Epithelial cell of proximal tubule (primary cell): ENCODE measurements around the gene MDGA2. TPM values are rescaled to one million over a fixed set of nuclear protein-coding genes. Genes with fewer than 3 reads are reported as not detected.
A peak's percentile ranks its signal among the peaks of the same experiment; 100 is the strongest.

Experiments used
- DNase-seq: peaks from one replicate; pipeline ENCODE4 v3.0.0-alpha.2; 2011; ENCODE audit warnings: low read depth
- H3K4me3 ChIP-seq: 2 replicates; pipeline ENCODE4 v1.5.1; 2011; ENCODE audit warnings: low read depth, mild to moderate bottlenecking, low read length
- CTCF ChIP-seq: conservative IDR thresholded peaks from 2 replicates; pipeline ENCODE4 v1.5.1; 2012; ENCODE audit warnings: low read depth, mild to moderate bottlenecking, low read length
- total RNA-seq: library from RNA; depleted of rRNA; stranded (reverse); fragments of >200 nt; gene quantifications from 2 replicates; pipeline ENCODE4 v1.2.3, GENCODE V29; 2015

MDGA2 gene
- total RNA-seq, 1 donor from 2014 or later: 0.23 TPM

- no peak for DNase-seq
- no peak overlapping the region for H3K4me3 ChIP-seq
- TF ChIP-seq CTCF: no peak
Observed at GRCh38 chr14:47567273-47567672, 108.1 kb downstream of the MDGA2 start.

DNA sequence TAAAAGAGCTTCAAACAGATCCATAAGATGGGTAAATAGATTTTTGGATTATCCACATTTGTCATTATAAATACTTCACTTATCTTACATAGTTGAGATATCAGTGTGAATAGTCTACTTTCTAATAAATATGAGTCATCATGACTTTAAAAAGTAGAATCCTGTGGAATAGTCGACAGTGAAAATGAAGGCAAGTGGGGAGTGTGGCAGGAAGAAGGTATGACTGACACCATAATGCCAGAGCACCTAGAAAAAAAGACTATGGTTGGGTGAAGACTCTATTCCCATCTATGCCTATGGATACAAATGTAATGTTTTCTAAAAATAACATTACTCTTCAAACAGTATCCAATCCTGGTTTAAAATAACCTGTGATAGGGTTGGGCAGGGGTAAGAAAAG is 117.5 kb downstream of the MDGA2 start:
- DNase-seq: no peak
- no peak overlapping the region for H3K4me3 ChIP-seq
- TF ChIP-seq CTCF: no peak

DNA sequence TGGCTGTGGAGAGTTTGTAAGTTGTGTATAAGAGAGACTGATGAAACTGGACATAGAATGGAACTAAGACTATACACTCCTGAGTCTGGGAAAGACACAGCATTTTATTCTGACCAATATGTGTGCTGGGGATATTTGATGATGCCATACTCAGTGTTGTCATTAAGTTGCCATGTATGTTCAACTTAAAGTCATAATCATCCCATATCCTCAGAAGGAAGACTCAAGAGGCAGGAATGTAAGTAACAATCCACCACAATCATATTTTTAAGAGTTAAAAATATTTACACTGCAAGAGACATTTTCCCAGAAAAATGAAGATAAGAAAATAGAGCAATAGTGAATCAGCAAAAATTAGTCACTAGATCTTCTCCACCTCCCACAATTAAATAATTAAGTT is 120.1 kb downstream of the MDGA2 start:
- no peak for TF ChIP-seq CTCF

GRCh38 chr14:47549886-47550285 is 125.5 kb downstream of the MDGA2 start:
- TF ChIP-seq CTCF: no peak
- DNase-seq: no peak
- no peak overlapping the region for H3K4me3 ChIP-seq

More for the DNA sequence above, 120.1 kb downstream of the MDGA2 start:
- no peak overlapping the region for H3K4me3 ChIP-seq
- DNase-seq: no peak

- no peak for TF ChIP-seq CTCF
- no peak overlapping the region for H3K4me3 ChIP-seq
- DNase-seq: no peak
Observed at GRCh38 chr14:47543459-47543858, 131.9 kb downstream of the MDGA2 start.

GRCh38 chr14:47541662-47542061 is 133.7 kb downstream of the MDGA2 start:
- no peak for TF ChIP-seq CTCF
- no peak overlapping the region for H3K4me3 ChIP-seq

GRCh38 chr14:47539031-47539461 is 136.4 kb downstream of the MDGA2 start:
- no peak for DNase-seq
- TF ChIP-seq CTCF: peak; percentile 74
- no peak overlapping the region for H3K4me3 ChIP-seq

More at GRCh38 chr14:47541662-47542061, 133.7 kb downstream of the MDGA2 start:
- no peak for DNase-seq
